Pulmonary artery endothelial cell (primary cell): Measurements from ENCODE around the gene PITRM1. TPM values are rescaled to one million over a fixed set of nuclear protein-coding genes. Genes with fewer than 3 reads are reported as not detected.
A peak's percentile ranks its signal among the peaks of the same experiment; 100 is the strongest.
"Not testable (repeated sequence)": the region's sequence is repeated elsewhere in the genome, so short reads cannot be mapped to it uniquely, and the experiment has no call there.

Experiments
- DNase-seq: peaks from one replicate; pipeline ENCODE4 v3.0.0-alpha.2; 2011; ENCODE audit warnings: low read depth, low spot score
- total RNA-seq: library from RNA; depleted of rRNA; stranded (reverse); fragments of >200 nt; gene quantifications from 2 replicates; pipeline ENCODE4 v1.2.3, GENCODE V29; 2014

PITRM1 gene, protein sequence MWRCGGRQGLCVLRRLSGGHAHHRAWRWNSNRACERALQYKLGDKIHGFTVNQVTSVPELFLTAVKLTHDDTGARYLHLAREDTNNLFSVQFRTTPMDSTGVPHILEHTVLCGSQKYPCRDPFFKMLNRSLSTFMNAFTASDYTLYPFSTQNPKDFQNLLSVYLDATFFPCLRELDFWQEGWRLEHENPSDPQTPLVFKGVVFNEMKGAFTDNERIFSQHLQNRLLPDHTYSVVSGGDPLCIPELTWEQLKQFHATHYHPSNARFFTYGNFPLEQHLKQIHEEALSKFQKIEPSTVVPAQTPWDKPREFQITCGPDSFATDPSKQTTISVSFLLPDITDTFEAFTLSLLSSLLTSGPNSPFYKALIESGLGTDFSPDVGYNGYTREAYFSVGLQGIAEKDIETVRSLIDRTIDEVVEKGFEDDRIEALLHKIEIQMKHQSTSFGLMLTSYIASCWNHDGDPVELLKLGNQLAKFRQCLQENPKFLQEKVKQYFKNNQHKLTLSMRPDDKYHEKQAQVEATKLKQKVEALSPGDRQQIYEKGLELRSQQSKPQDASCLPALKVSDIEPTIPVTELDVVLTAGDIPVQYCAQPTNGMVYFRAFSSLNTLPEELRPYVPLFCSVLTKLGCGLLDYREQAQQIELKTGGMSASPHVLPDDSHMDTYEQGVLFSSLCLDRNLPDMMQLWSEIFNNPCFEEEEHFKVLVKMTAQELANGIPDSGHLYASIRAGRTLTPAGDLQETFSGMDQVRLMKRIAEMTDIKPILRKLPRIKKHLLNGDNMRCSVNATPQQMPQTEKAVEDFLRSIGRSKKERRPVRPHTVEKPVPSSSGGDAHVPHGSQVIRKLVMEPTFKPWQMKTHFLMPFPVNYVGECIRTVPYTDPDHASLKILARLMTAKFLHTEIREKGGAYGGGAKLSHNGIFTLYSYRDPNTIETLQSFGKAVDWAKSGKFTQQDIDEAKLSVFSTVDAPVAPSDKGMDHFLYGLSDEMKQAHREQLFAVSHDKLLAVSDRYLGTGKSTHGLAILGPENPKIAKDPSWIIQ
- 78.5 and 87.6 TPM in 2 replicates for total RNA-seq

DNA sequence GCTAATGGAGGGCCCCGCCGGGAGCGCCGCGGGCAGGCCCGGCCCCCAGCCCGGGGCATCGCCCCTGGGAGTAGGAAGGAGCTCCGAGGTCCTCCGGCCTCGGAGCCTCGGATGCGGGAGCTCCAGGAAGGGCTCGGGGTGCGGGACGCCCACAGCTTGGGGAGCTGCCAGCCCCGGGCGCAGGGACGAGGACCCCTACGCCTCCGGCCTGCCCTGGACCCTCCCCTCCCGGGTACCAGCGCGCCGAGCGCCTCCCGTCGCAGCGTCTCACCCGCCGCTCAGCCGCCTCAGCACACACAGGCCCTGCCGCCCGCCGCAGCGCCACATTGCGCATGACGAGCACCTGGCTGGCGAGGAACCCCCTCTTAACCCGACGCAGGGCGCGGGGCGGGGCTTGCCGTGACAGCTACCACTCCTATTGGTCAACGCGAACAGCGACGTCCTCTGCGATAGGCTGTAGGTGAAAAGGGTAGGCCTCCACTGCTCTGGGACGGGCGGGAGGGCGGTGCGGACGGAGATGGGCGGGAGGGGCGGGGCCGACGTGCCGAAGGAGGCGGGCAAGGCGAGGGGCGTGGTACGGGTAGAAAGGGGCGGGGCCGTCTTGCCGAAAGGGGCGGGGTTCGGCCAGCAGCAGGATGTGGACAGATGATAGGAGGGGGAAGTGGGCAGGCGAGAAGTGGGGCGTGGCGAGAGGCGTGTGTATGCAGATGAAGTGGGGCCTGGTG is at the start of gene PITRM1:
TSS of gene PITRM1 (minus strand) at position 337 of the 725 bp plus-strand sequence. CDS start at position 327, 10 bp downstream.
- peak; percentile 98 for DNase-seq

DNA sequence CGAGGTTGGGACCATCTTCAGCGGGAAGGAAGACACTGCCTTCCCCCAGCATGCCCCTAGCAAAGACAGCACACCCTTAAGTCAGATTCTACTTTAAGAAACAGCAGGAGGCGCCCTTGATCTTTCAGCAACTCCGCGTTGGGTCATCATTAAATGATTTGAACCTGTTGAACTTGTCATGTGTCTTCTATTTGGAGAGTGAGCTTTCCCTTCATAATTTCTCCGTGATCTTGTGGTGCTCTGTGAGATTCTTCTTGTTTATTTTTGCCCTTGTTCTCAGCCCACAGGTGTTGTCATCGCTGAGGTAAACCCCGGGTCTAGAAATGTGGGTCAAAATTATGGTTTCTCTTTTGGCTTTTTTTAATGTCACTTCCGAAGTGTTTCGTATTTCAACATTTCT is 49.5 kb upstream of the PITRM1 start:
- DNase-seq: no peak

DNA sequence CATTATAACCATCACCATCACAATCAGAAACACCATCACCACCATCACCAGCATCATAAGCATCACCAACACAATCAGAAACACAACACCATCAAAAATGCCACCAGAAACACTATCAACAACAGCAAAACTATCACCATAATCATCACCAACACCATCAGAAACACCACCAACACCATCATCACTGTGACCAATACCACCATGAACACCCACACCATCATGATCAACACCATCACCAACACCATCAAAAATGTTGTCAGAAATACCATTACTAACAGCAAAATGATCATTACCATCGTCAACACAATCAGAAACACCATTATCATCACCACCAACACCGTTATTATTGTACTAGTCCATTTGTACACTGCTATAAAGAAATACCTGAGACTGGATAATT is 49.0 kb upstream of the PITRM1 start:
- DNase-seq: not testable (repeated sequence)

DNA sequence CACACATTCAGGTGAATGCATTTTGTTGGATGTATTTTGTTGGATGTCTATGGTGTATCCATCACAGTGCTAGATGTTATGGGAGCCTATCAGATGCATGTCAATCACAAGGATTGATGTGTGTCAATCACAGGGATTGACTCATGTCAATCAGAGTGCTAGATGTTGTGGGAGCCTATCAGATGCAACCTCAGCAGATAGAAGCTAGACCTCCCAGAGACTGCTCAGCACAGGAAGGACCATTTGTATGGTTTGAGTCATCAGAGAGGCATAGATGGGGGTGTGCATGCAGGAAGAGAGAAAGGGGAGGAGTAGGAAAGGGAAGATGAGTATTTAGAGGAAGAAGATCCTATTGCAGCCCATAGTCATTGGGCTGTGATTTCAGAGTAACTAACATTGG is 48.3 kb upstream of the PITRM1 start:
- no peak for DNase-seq

DNA sequence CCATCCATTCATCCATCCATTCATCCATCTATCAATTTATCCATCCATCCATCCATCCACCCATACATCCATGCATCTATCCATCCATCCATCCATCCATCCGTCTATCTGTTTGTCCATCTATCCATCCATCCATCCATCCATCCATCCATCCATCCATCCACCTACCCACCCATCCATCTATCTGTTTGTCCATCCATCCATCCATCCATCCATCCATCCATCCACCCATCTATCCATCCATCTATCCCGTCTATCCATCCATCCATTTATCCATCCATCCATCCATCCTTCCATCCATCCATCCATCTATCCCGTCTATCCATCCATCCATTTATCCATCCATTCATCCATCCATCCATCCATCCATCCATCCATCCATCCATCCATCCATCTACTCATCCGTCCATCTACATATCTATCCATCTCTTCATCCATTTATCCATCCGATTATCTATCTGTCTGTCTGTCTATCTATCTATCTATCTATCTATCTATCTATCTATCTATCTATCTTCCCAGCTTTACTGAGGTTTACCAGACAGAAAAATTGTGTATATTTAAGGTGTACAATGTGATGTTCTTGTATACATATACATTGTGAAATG is 46.5 kb upstream of the PITRM1 start:
- DNase-seq: not testable (repeated sequence)

DNA sequence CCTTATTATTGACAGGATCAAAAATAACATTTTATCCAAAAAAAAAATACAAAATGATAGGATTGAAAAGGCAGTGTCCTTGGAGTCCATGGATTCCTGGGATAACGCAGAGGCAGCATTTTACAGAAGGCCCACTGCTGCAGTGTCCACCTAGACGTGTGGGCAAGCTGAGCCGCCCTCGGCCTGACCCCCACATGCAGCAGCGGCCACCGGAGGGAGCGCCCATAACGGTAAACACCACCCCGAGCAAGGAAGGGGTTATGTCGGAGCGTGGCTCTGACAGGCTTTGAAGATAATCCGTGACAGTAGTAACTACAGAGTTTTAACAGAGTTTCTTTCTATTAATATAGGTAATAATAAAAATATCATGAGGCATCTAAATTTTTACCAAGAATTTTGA is 45.3 kb upstream of the PITRM1 start:
- DNase-seq: no peak

DNA sequence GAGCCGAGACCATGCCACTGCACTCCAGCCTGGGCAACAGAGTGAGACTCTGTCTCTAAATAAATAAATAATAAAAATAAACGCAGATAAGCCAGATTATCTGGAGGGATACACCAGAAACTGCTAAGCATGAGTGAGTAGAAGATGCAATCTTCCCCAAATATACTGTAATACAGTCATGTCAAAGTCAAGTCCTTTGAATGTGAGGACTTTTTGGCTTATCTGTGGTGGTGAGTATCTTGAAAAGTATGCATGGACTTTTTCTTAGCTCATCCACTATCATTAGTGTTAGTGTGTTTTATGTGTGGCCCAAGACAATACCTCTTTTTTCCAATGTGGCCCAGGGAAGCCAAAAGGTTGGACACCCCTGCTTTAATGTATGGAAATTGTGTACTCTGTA is 44.7 kb upstream of the PITRM1 start:
- DNase-seq: no peak

DNA sequence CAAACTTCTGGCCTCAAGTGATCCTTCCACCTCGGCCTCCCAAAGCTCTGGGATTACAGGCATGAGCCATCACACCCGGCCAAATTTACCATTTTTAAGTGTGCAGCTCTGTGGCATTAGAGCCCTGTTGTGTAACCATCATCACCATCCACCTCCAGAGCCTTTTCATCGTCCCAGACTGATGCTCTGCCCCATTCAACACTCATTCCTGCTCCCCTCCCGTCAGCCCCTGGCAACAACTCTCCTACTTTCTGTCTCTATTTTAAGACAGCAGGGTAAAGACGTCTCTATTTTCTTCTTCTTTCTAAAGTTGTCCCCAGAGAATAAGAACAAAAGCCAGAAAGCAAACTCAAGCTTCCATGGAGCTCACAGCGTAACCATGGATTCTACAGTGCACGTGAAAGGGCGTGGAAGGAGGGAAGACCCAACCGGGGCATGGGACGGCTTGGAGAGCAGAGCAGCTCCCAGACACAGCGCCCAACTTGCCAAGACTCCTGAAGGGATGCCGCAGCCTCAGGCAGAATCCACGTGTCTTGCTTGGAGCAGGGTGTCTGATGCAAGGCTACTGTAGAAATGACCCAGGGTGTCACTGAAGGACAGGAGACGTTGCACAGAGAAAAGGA is 42.7 kb upstream of the PITRM1 start:
- DNase-seq: no peak

DNA sequence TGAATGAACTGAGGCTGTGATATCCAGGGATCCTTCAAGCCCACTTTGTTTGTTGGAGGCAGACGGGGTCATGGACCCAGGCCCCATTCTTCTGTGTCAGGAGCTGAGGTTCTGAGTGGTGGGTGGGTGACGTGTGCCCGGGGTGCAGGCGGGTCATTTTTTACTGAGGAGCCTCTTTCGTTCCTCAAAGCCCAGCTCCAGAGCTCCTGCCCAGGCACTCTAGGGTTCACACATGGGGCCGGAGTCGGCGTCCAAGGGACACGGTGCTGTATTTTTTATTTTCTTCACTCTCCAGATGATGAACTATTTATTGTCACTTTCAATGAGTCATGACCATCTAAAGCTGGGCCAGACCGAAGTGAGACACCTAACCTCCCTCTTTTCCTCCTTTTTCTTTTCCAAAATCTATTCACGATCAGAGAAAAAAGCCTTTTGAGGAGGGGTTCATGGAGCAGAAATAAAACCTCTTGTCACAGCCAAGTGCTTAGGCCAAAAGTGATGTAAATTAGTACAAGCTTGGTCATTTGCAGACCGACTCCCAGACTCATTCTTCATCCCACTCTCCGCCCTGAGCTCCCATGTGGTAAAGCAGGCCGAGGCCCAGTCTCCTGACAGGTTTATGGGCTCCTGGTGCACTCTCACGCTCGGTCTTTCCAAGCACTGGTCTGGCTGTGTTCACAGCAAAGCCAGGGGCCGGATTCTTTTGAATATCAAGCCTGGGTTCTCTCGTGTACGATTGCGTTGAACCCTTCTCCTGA is 41.4 kb upstream of the PITRM1 start:
- no peak for DNase-seq

DNA sequence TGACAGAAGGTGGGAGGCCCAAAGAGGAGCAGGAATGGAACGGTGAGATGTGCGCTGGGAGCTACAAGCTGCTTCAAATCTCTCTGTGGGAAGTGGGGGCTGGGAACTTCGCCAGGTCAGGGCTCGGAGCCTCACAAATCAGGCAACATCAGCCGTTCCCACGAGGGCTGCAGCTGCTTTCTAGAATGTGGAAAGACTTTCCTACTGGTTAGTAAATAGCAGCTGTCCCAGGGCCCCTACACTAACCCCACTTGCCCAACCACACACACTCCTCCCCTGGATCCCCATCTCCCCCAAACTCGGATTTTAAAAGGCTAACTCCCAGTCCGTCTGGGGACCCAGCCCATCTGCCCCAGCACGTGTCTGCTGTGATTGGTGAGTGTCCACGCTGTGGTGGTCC is 40.6 kb upstream of the PITRM1 start:
- DNase-seq: no peak

DNA sequence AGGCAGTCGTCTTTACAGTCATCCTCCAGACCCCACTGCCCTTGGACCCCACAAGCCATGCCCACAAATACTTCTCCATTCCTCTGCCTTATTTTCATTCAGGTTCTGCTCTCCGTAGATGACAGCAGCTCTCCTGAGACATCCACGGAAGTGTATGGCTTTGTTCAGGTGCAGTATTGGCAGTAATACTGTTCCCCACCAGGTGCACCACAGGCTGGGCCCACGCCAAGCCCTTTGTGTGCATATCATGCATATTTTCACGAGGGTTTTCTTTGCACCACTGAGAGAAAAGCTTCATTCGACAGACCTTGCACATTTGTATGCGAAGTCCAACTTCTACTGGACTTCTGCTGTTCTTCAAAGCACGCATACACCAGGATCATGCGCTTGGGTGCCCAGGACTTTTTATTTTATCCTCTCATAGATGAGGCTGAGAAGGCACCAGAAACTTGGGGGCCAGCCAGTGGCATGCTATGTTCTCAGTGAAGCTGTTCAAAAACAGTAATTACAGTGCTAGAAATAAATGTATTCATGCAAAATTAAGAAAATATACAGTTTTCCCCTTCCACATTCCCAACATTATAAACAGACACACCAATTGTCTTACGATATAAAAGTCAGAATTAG is 37.8 kb upstream of the PITRM1 start:
- DNase-seq: no peak

DNA sequence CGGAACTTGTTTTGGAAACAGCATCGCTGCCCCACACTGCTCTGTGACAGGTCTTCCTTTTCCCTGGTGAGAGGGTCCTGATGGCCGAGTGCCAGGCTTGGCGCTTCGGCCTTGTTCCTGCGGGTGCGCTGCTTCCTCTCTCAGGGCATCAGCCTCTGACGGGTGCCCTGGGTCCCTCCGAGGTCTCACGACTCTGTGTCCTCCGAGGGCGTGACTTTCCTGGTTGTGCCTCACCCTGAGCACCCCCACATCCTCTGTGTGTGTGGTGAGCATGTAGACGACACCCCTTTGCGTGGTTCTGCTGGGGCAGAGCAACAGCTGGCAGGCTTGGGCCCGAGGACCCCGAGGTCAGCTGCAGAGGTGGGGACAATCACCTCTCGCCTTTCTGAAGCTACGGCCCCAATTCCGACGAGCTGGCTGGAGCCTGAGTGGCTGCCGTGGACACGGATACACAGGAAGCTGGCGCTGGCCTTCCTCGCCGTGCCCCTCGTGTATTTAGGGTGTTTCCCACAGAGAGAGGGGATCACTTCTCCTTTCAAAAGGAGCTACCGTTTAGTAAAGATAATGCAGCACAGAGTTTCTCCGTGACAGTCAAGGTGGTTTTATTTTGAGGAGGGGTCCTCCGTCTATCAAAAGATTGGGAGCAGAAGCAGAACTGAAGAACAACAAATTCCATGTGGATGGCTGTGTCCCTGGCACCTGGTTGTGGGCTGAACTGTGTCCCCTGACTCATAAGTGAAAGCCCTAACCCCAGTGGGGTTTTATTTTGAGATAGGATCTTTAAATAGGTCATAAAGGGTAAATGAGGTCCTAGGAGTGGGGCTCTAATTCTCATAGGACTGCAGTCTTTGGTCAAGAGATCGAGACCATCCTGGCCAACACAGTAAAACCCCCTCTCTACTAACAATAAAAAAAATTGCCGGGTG is 36.2 kb upstream of the PITRM1 start:
- DNase-seq: no peak

DNA sequence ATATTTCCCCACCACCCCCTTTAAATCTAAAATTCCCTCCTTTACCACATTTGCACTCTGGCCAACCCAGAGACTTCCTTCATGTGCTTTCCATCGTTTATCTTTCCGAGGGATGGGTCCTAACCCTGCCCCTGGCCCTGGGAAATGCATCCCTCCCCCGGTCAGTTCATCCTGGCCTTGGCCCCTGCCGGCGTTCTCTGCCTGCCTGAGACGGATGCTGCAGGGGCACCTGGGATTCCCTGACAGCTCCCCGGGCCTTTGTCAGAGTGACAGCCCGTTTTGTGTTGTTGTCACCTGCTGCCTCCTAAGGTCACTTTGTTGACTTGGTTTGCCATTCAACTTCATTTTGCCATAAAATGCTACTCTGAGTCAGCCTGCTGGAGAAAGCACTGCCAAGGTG is 34.8 kb upstream of the PITRM1 start:
- DNase-seq: no peak

DNA sequence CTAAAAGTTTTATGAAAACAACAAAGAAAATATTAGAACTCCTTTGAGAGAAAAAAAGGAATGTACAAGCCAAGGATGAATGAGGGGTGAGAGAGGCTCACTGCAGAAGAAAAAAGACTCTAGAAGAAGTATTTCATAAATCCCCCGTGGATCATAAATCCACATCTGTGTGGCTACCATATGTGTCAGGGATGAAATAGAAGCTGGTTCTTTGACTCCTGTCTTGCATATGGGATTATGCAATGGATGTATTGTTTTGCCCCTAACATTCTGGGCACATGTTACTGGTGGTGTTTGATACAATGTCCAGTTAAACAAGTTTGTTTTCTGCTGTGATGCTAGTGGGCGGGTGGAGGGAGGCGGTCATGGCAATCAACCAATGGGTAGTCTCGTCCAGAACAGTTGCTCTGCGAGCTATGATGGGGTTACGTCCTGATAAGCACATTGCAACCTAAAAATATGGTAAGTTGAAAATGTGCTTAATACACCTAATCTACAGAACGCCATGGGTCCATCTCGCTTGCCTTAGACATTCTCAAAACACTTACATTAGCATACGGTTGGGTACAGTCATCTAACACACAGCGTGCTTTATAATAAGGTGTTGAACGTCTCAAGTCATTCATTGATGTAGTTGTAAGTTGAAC is 34.1 kb upstream of the PITRM1 start:
- no peak for DNase-seq

DNA sequence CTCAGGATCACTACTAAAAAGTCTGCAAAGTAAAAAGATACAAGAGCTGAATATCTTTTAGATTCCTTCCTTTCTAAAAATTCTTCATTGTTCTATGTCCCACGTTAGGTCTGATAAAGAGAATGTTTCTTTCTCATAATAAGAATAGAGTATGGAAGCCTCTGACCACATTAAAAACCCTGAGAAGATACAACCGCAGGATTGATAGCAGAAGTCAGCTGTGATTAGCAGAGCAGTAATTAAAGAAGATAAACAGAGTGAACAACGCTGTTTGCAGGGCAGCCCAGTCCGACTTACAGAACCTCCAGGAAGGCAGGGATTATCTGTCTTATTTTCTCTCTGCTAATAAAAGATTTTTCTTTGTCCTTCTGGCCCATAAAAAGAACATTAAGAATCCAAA is 31.4 kb upstream of the PITRM1 start:
- no peak for DNase-seq

DNA sequence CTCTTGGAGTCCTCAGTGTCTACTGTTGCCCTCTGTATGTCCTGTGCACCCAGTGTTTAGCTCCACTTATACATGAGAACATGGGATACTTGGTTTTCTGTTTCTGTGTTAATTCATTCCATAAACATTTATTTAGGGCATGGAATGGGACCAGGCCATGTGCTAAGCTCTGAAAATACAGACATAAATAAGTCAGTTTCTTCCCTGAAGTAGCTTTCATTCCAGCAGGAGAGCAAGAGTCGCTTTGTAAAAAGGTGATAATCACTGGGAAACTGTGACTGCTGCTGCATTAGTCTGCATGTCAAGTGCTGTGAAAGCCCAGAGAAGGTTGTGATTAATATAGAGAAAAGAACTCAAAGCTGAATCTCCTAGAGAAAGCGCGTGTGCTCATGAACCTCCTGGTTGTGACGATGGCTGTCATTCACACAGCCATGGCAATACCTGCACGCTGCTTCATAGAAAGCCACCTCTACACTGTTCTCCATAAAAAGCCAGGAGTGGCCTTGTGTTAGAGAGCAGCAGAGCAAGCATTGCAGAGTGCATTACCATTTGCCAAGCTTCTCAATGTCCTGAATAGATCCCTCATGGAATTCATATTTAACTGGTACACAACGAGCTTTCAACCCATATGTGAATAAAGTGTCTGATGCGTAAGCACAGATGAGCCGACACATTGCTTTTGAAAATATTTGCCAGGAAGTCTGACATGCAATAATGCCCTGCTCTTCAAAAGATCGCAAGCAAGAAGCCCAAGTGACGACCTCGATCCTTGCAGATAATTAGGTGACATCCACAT is 30.6 kb upstream of the PITRM1 start:
- DNase-seq: no peak

DNA sequence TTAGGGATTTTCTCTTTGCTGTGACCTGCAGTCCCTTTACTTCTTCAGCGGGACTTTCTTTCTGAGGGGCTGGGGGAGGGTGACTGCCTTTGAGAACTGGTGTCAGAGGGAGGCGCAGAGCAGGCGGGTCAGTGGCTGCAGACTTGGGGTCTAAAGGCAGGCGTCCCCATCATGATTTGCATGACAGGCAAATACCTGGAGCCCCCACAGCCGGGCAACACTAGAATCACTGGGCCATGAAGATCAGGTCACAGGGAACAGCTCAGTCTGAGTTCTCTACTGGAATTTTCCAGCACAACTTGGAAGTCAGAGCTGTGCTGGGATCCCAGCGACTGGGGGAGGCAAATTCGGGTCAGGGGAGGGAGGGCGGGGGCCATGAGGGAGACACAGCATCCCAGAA is 29.2 kb upstream of the PITRM1 start:
- no peak for DNase-seq
